Activated naive CD8-positive, alpha-beta T cell treated with anti-CD3 and anti-CD28 coated beads, Interleukin-2, amount 50 U/mL, for 24 hours (primary cell): ENCODE results near the gene EPHA6.

ENCODE experiments used
- ATAC-seq: fragments of 150-1000 bp; cut with Tn5 transposase; one replicate; pipeline ENCODE4 v1.10.0; 2021
- DNase-seq: peaks from one replicate; pipeline ENCODE4 v3.0.0; 2021
- H3K27ac Mint-ChIP-seq: one replicate; pipeline ENCODE4 v1.8.0; 2021; ENCODE audit warnings: mild to moderate bottlenecking, mixed read lengths
- H3K27me3 Mint-ChIP-seq: one replicate; pipeline ENCODE4 v1.8.0; 2021; ENCODE audit warnings: mixed read lengths
- H3K36me3 Mint-ChIP-seq: one replicate; pipeline ENCODE4 v1.8.0; 2021; ENCODE audit warnings: low read depth, mixed read lengths
- H3K4me1 Mint-ChIP-seq: one replicate; pipeline ENCODE4 v1.8.0; 2021; ENCODE audit warnings: mixed read lengths
- H3K4me3 Mint-ChIP-seq: one replicate; pipeline ENCODE4 v1.8.0; 2021; ENCODE audit warnings: mild to moderate bottlenecking, moderate library complexity, mixed read lengths
- H3K9me3 Mint-ChIP-seq: one replicate; pipeline ENCODE4 v1.8.0; 2021; ENCODE audit warnings: mixed read lengths

Gene EPHA6

GRCh38 chr3:97646932-97647331, 832.5 kb downstream of the EPHA6 start:
- Mint-ChIP-seq H3K27ac (no peak overlapping the region), H3K4me3 (no peak overlapping the region), H3K4me1 (no peaks in the 10 kb centered on the region), H3K9me3 (no peaks in the 10 kb centered on the region), H3K27me3 (no peaks in the 10 kb centered on the region), H3K36me3 (no peaks in the 10 kb centered on the region)
- ATAC-seq (no peak), DNase-seq (no peak)

- H3K4me3 Mint-ChIP-seq, result no peak overlapping the region
- no peak for ATAC-seq
Observed at GRCh38 chr3:97647441-97647982, 833.1 kb downstream of the EPHA6 start.

DNA sequence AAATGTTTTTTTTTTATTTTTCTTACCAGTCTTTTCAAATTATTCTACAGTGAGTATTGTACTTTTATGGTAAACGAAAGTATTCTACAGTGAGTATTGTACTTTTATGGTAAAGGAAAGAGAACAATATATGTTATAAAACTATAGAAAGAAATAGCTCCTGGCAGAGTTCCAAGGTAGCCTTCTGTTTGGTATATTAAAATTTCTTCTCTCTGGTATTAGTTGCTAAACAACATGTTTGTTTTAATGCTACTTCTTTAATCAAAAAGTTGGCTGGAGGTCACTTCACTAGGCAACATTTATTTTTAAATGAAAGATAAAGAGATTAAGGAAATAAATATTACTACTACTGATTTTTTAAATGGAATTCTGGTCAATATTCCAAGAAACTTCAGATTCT, 841.6 kb downstream of the EPHA6 start:
- no peaks in the 10 kb centered on the region for H3K9me3 Mint-ChIP-seq
- no peaks in the 10 kb centered on the region for H3K4me1 Mint-ChIP-seq
- H3K27ac Mint-ChIP-seq, result no peak overlapping the region
- peaks cover 2% of the 10 kb centered on the region for H3K27me3 Mint-ChIP-seq
- no peak overlapping the region for H3K4me3 Mint-ChIP-seq
- ATAC-seq, result no peak
- DNase-seq, result no peak
- H3K36me3 Mint-ChIP-seq, result no peaks in the 10 kb centered on the region

More at GRCh38 chr3:97647441-97647982, 833.1 kb downstream of the EPHA6 start:
- no peak overlapping the region for H3K27ac Mint-ChIP-seq
- DNase-seq, result no peak
- H3K4me1 Mint-ChIP-seq, result no peaks in the 10 kb centered on the region
- no peaks in the 10 kb centered on the region for H3K9me3 Mint-ChIP-seq
- H3K27me3 Mint-ChIP-seq, result no peaks in the 10 kb centered on the region
- H3K36me3 Mint-ChIP-seq, result no peaks in the 10 kb centered on the region

DNA sequence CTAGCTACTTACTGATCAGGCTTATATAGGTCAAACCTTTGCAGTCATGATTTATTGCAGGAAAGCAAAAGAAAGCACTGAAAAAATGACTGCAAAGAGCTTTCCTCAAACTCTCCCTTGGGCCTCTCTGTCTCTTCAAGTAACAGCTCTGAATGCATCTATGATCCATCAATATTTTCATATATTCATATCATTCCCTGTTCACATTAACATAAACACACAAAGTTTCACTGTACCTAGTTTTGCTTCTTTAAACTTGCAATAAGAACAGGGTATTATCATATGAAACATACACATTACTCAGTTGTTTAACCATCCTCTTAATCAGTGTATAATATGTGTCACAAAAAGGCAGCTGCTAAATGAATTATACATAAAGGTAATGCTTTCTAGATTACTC, 842.2 kb downstream of the EPHA6 start:
- Mint-ChIP-seq H3K27me3 (peaks cover 2% of the 10 kb centered on the region), H3K27ac (no peak overlapping the region), H3K4me1 (no peaks in the 10 kb centered on the region), H3K4me3 (no peak overlapping the region), H3K36me3 (no peaks in the 10 kb centered on the region), H3K9me3 (no peaks in the 10 kb centered on the region)
- no peak for ATAC-seq
- DNase-seq, result no peak

DNA sequence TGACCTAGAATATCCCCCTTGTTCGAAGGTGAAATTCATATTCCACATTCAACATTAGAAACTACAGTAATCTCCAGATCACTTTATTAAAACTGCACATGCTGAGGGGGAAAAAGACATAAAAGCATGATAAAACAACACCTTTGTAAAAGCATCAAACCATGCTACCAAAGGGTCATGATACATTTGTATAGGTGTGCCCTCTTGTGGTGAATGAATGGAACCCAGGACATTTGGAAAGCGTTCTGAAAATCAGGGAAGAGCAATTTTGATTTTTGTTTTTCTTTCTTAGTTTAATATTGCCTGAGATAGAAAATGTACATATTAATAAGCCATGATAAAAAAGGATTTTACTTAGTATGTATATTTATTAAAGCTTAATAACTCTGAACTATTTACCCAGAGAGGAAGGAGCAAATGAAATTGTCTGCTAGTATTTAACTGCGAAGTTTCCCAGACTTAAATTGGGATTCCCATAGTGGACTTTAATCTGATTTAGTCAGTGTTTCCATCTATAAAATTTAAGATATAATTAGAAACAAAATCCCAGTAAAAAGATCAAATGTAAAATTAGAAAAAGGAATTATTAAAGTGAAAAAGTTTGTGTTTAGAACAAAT, 844.4 kb downstream of the EPHA6 start:
- no peaks in the 10 kb centered on the region for H3K4me1 Mint-ChIP-seq

GRCh38 chr3:97662264-97662663, 847.9 kb downstream of the EPHA6 start:
- no peak overlapping the region for H3K27ac Mint-ChIP-seq
- H3K27me3 Mint-ChIP-seq, result peaks cover 2% of the 10 kb centered on the region
- no peaks in the 10 kb centered on the region for H3K36me3 Mint-ChIP-seq
- no peaks in the 10 kb centered on the region for H3K4me1 Mint-ChIP-seq
- H3K9me3 Mint-ChIP-seq, result no peaks in the 10 kb centered on the region
- DNase-seq (no peak), ATAC-seq (no peak)
- no peak overlapping the region for H3K4me3 Mint-ChIP-seq

More for the DNA sequence above, 844.4 kb downstream of the EPHA6 start:
- Mint-ChIP-seq H3K27ac (no peak overlapping the region), H3K9me3 (no peaks in the 10 kb centered on the region), H3K4me3 (no peak overlapping the region), H3K36me3 (no peaks in the 10 kb centered on the region), H3K27me3 (peaks cover 2% of the 10 kb centered on the region)
- no peak for DNase-seq
- no peak for ATAC-seq

GRCh38 chr3:97662762-97663161, 848.4 kb downstream of the EPHA6 start:
- no peak for ATAC-seq
- DNase-seq, result no peak
- no peak overlapping the region for H3K27ac Mint-ChIP-seq

GRCh38 chr3:97665896-97666295, 851.5 kb downstream of the EPHA6 start:
- DNase-seq (no peak), ATAC-seq (no peak)
- peaks cover 1% of the 10 kb centered on the region for H3K27me3 Mint-ChIP-seq
- no peaks in the 10 kb centered on the region for H3K4me1 Mint-ChIP-seq
- H3K27ac Mint-ChIP-seq, result no peak overlapping the region
- no peak overlapping the region for H3K4me3 Mint-ChIP-seq
- H3K9me3 Mint-ChIP-seq, result no peaks in the 10 kb centered on the region
- H3K36me3 Mint-ChIP-seq, result no peaks in the 10 kb centered on the region

More at GRCh38 chr3:97662762-97663161, 848.4 kb downstream of the EPHA6 start:
- Mint-ChIP-seq H3K4me3 (no peak overlapping the region), H3K27me3 (peaks cover 2% of the 10 kb centered on the region), H3K9me3 (no peaks in the 10 kb centered on the region), H3K4me1 (no peaks in the 10 kb centered on the region), H3K36me3 (no peaks in the 10 kb centered on the region)

DNA sequence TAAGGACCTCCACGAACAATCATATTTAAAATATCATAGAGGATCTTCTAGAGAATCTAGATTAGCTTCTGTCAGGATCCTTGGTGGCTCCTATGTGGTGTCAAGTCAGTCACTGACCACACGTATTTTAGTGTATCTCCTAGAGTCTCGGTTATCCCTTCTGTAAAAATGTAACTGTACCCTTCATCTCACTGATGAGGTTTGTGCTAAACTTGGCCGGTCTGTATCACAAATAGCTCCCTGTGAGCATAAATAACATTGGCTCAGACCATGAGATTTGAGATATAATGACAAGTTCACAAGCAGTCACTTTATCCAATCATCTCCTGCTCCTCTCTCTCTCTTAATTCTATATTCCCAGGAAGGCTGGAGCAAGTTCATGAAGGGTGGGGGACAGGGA, 856.6 kb downstream of the EPHA6 start:
- Mint-ChIP-seq H3K27ac (no peak overlapping the region), H3K9me3 (no peaks in the 10 kb centered on the region), H3K4me3 (no peak overlapping the region), H3K27me3 (peaks cover 5% of the 10 kb centered on the region), H3K4me1 (no peaks in the 10 kb centered on the region), H3K36me3 (no peaks in the 10 kb centered on the region)
- no peak for ATAC-seq
- no peak for DNase-seq

GRCh38 chr3:97673357-97673997, 859.1 kb downstream of the EPHA6 start:
- ATAC-seq (no peak), DNase-seq (no peak)
- H3K36me3 Mint-ChIP-seq, result no peaks in the 10 kb centered on the region
- no peaks in the 10 kb centered on the region for H3K4me1 Mint-ChIP-seq
- no peaks in the 10 kb centered on the region for H3K9me3 Mint-ChIP-seq
- peaks cover 7% of the 10 kb centered on the region for H3K27me3 Mint-ChIP-seq
- no peak overlapping the region for H3K27ac Mint-ChIP-seq
- no peak overlapping the region for H3K4me3 Mint-ChIP-seq

GRCh38 chr3:97674461-97674860, 860.1 kb downstream of the EPHA6 start:
- Mint-ChIP-seq H3K27ac (no peak overlapping the region), H3K27me3 (peaks cover 7% of the 10 kb centered on the region), H3K9me3 (no peaks in the 10 kb centered on the region), H3K4me3 (no peak overlapping the region), H3K36me3 (no peaks in the 10 kb centered on the region), H3K4me1 (no peaks in the 10 kb centered on the region)
- DNase-seq, result no peak
- no peak for ATAC-seq

DNA sequence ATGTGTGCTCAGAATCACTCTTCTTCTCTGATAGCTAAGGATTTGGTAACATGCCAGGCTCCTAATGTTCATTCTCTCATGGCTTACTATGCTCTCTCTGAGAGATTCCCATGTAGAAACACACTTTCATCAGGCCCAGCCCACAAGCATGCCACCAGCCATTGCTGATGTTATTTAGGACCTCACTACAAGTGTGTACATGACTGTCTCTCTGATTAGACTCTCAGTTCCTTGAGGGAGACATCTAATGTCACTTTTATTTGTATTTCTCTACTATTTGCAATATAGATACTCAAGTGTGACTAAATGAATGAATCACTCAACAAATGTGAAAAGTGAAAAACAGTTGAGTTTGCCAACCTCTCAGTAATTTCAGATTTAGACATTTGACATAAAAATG, 865.8 kb downstream of the EPHA6 start:
- H3K4me3 Mint-ChIP-seq, result no peak overlapping the region

GRCh38 chr3:97680696-97681095, 866.3 kb downstream of the EPHA6 start:
- H3K9me3 Mint-ChIP-seq, result no peaks in the 10 kb centered on the region
- H3K4me1 Mint-ChIP-seq, result no peaks in the 10 kb centered on the region
- ATAC-seq (no peak), DNase-seq (no peak)
- H3K27me3 Mint-ChIP-seq, result peaks cover 7% of the 10 kb centered on the region
- H3K36me3 Mint-ChIP-seq, result no peaks in the 10 kb centered on the region
- H3K4me3 Mint-ChIP-seq, result no peak overlapping the region
- H3K27ac Mint-ChIP-seq, result no peak overlapping the region

More for the DNA sequence above, 865.8 kb downstream of the EPHA6 start:
- ATAC-seq (no peak), DNase-seq (no peak)
- peaks cover 8% of the 10 kb centered on the region for H3K27me3 Mint-ChIP-seq
- no peaks in the 10 kb centered on the region for H3K4me1 Mint-ChIP-seq
- no peaks in the 10 kb centered on the region for H3K9me3 Mint-ChIP-seq
- no peak overlapping the region for H3K27ac Mint-ChIP-seq
- no peaks in the 10 kb centered on the region for H3K36me3 Mint-ChIP-seq

DNA sequence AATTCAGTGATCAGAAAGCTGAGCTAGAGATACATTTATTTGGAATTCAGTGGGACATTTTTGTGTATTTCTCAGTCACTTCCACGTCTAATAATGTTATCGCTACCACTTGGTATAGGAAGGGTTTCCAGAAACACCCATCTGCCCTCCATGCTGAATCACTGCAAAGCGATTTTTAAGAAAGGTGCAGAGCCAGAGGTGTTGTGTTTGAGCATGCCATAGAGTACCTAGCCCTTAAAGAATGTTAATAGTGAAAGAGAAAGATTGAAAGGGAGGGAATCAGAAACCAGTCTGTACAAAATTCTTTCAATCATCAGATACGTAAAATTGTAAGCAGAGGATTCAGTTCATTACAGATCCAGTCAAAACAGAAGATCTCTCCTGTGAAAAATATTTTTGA, 870.1 kb downstream of the EPHA6 start:
- Mint-ChIP-seq H3K4me1 (no peaks in the 10 kb centered on the region), H3K9me3 (no peaks in the 10 kb centered on the region), H3K4me3 (no peak overlapping the region), H3K36me3 (no peaks in the 10 kb centered on the region), H3K27me3 (peaks cover 1% of the 10 kb centered on the region), H3K27ac (no peak overlapping the region)
- no peak for ATAC-seq
- no peak for DNase-seq

- H3K27ac Mint-ChIP-seq, result no peak overlapping the region
Observed at GRCh38 chr3:97686258-97686657, 871.9 kb downstream of the EPHA6 start.

More at GRCh38 chr3:97686258-97686657, 871.9 kb downstream of the EPHA6 start:
- H3K4me1 Mint-ChIP-seq, result no peaks in the 10 kb centered on the region
- no peaks in the 10 kb centered on the region for H3K9me3 Mint-ChIP-seq
- H3K4me3 Mint-ChIP-seq, result no peak overlapping the region
- DNase-seq, result no peak
- ATAC-seq, result no peak
- H3K27me3 Mint-ChIP-seq, result no peaks in the 10 kb centered on the region
- no peaks in the 10 kb centered on the region for H3K36me3 Mint-ChIP-seq
